ENCODE results near the gene PTPN14.

DNA sequence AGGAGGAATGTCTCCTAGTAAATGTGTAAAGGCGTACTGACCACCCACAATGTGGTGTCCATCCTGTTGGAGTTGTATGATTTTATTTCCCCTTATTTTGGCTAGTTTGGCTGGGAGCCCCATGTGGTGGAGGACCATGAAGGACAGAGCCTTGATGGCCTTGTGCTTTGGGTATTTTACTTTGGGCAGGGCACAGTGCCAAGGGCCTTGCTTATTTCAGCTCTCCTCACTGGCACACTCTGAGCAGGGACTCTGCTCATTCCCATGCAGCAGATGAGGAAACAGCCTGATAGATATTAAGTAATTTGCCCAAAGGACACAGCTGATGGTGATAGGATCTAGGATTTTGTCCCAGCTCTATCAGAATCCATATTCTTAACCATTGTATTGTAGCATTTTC is 220.2 kb downstream of the PTPN14 start:
- TF ChIP-seq SAP30 (IDR thresholded peaks at IDR 0.05; ENCODE audit: insufficient read depth, insufficient replicate concordance, low read length) = no peak
- TF ChIP-seq EZH2 (IDR thresholded peaks at IDR 0.05; ENCODE audit: low read depth, low read length, severe bottlenecking) = no peak
- TF ChIP-seq RXRA (IDR thresholded peaks at IDR 0.05; ENCODE audit: insufficient read depth, low read depth, low read length) = no peak
- TF ChIP-seq CHD1 (IDR thresholded peaks at IDR 0.05; ENCODE audit: low read depth, low read length) = no peak
- TF ChIP-seq CTCF (IDR thresholded peaks at IDR 0.05; ENCODE audit: control extremely low read depth in 1 of 3, insufficient read depth in 1 of 3, low read depth in 1 of 3, low read length in 3 of 3) = no peak
- no peak for TF ChIP-seq POLR2AphosphoS5 (IDR thresholded peaks at IDR 0.05; ENCODE audit: low read depth, low read length)
- TF ChIP-seq CEBPB (IDR thresholded peaks at IDR 0.05; ENCODE audit: low read depth, low read length) = no peak
- TF ChIP-seq GABPA (IDR thresholded peaks at IDR 0.05; ENCODE audit: borderline replicate concordance, insufficient read depth, low read length) = no peak
- TF ChIP-seq SUZ12 (IDR thresholded peaks at IDR 0.05; ENCODE audit: low read length) = no peak
- TF ChIP-seq CREB1 (IDR thresholded peaks at IDR 0.05) = no peak
- TF ChIP-seq NRF1 (IDR thresholded peaks at IDR 0.05; ENCODE audit: low read depth, low read length) = no peak
